Panc1 (cell line): Measurements from ENCODE around the gene ATL2.

Experiments
- POLR2AphosphoS5 ChIP-seq: IDR thresholded peaks from 2 replicates; pipeline ENCODE4 v1.6.1; 2012; ENCODE audit warnings: mild to moderate bottlenecking, low read depth, low read length, moderate library complexity
- TF ChIP-seq, protein P1 (sequence below): fragments of 450-650 bp; IDR thresholded peaks from 2 replicates; pipeline ENCODE4 v1.5.1; 2017; ENCODE audit warnings: mild to moderate bottlenecking
- TF ChIP-seq, protein P2 (sequence below), 2 experiments: IDR thresholded peaks; 2 replicates each; pipeline ENCODE4 v1.6.1; 2011 to 2012; ENCODE audit warnings: low read depth in 2 of 2, control low read depth in 1 of 2, low read length in 1 of 2, mild to moderate bottlenecking in 1 of 2, moderate library complexity in 1 of 2; ENCODE audit not compliant: insufficient read depth in 1 of 2

DNA sequence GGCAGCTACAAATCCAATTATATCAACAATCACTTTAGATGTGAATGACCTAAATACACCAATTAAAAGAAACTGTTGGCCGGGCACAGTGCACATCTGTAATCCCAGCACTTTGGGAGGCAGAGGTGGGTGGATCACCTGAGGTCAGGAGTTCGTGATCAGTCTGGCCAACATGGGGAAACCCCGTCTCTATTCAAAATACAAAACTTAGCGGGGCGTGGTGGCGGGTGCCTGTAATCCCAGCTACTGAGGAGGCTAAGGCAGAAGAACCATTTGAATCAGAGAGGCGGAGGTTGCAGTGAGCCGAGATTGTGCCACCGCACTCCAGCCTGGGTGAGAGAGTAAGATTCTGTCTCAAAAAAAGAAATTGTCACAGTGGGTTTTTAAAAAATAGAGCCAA, 49.5 kb downstream of the ATL2 start:
- TF ChIP-seq POLR2AphosphoS5: no peak
- TF ChIP-seq, protein P1, sequence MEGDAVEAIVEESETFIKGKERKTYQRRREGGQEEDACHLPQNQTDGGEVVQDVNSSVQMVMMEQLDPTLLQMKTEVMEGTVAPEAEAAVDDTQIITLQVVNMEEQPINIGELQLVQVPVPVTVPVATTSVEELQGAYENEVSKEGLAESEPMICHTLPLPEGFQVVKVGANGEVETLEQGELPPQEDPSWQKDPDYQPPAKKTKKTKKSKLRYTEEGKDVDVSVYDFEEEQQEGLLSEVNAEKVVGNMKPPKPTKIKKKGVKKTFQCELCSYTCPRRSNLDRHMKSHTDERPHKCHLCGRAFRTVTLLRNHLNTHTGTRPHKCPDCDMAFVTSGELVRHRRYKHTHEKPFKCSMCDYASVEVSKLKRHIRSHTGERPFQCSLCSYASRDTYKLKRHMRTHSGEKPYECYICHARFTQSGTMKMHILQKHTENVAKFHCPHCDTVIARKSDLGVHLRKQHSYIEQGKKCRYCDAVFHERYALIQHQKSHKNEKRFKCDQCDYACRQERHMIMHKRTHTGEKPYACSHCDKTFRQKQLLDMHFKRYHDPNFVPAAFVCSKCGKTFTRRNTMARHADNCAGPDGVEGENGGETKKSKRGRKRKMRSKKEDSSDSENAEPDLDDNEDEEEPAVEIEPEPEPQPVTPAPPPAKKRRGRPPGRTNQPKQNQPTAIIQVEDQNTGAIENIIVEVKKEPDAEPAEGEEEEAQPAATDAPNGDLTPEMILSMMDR: no peak
- TF ChIP-seq, protein P2, sequence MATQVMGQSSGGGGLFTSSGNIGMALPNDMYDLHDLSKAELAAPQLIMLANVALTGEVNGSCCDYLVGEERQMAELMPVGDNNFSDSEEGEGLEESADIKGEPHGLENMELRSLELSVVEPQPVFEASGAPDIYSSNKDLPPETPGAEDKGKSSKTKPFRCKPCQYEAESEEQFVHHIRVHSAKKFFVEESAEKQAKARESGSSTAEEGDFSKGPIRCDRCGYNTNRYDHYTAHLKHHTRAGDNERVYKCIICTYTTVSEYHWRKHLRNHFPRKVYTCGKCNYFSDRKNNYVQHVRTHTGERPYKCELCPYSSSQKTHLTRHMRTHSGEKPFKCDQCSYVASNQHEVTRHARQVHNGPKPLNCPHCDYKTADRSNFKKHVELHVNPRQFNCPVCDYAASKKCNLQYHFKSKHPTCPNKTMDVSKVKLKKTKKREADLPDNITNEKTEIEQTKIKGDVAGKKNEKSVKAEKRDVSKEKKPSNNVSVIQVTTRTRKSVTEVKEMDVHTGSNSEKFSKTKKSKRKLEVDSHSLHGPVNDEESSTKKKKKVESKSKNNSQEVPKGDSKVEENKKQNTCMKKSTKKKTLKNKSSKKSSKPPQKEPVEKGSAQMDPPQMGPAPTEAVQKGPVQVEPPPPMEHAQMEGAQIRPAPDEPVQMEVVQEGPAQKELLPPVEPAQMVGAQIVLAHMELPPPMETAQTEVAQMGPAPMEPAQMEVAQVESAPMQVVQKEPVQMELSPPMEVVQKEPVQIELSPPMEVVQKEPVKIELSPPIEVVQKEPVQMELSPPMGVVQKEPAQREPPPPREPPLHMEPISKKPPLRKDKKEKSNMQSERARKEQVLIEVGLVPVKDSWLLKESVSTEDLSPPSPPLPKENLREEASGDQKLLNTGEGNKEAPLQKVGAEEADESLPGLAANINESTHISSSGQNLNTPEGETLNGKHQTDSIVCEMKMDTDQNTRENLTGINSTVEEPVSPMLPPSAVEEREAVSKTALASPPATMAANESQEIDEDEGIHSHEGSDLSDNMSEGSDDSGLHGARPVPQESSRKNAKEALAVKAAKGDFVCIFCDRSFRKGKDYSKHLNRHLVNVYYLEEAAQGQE (IDR thresholded peaks at IDR 0.05; ENCODE audit: insufficient read depth in 1 of 2, low read depth in 2 of 2, low read length in 1 of 2): no peak
